Gastrocnemius medialis (tissue), 4 donors: ENCODE data around the gene PIAS4. TPM values are rescaled to one million over a fixed set of nuclear protein-coding genes. Genes with fewer than 3 reads are reported as not detected.

Source experiments
- ATAC-seq, 2 donors: fragments of 150-250 bp; one replicate each; pipeline ENCODE4 v1.9.1; 2016
- DNase-seq, 2 donors: peaks; one replicate each; pipeline ENCODE4 v3.0.0-alpha.2; 2019
- H3K27ac ChIP-seq, 4 donors: fragments of 200-600 bp; sonication (generic); 1 replicate in 1 of 4; 2 replicates in 3 of 4; pipeline ENCODE4 v1.5.1; 2016 to 2018; ENCODE audit warnings: mild to moderate bottlenecking in 2 of 4, moderate library complexity in 1 of 4
- H3K27me3 ChIP-seq, 3 donors: fragments of 200-600 bp; sonication (generic) in 2 of 3; 1 replicate in 1 of 3; 2 replicates in 2 of 3; pipeline versions ENCODE4 v1.5.1 to v1.6.0; 2016 to 2019; ENCODE audit warnings: mild to moderate bottlenecking in 1 of 3, moderate library complexity in 1 of 3
- H3K36me3 ChIP-seq, 2 donors: fragments of 200-600 bp; sonication (generic) in 1 of 2; one replicate each; pipeline ENCODE4 v1.5.1; 2017 to 2018
- H3K4me1 ChIP-seq, 2 donors: fragments of 200-600 bp; sonication (generic) in 1 of 2; one replicate each; pipeline ENCODE4 v1.5.1; 2016 to 2017; ENCODE audit warnings: mild to moderate bottlenecking in 2 of 2
- H3K4me3 ChIP-seq, 4 donors: fragments of 200-600 bp; sonication (generic) in 3 of 4; 1 replicate in 1 of 4; 2 replicates in 3 of 4; pipeline ENCODE4 v1.5.1; 2016 to 2019; ENCODE audit warnings: mild to moderate bottlenecking in 2 of 4
- H3K9me3 ChIP-seq, 3 donors: fragments of 200-600 bp; sonication (generic) in 2 of 3; 1 replicate in 1 of 3; 2 replicates in 2 of 3; pipeline ENCODE4 v1.5.1; 2016 to 2019
- CTCF ChIP-seq, 5 experiments: fragments of 450-650 bp in 3 of 5; fragments of 200-600 bp in 2 of 5; sonication (generic) in 2 of 5; IDR thresholded peaks in 4 of 5; conservative IDR thresholded peaks in 1 of 5; 1 replicate in 4 of 5; 2 replicates in 1 of 5; pipeline ENCODE4 v1.5.1; 2016 to 2019; ENCODE audit warnings: antibody characterized with exemption in 5 of 5, mild to moderate bottlenecking in 3 of 5, moderate library complexity in 3 of 5
- POLR2A ChIP-seq, 2 donors: fragments of 450-650 bp; IDR thresholded peaks; one replicate each; pipeline ENCODE4 v1.6.1; 2017; ENCODE audit warnings: antibody characterized with exemption in 2 of 2, mild to moderate bottlenecking in 2 of 2, moderate library complexity in 2 of 2
- in situ Hi-C, 4 donors: fragments of 200-750 bp; cut with MboI; loops; one replicate each; pipeline versions ENCODE4 v1.15.0 to v1.8.0; 2017; ENCODE audit warnings: low sequenced_read_pairs in 4 of 4
- intact Hi-C: fragments of 100-400 bp; cut with DNase I; formaldehyde crosslinking; loops from one replicate; pipeline ENCODE4 v1.15.1; 2023; ENCODE audit warnings: low total_unique reads
- microRNA counts, 2 donors: library from miRNA; unstranded; fragments of <30 nt; microRNA quantifications; one replicate each; lab custom pipeline; 2016
- microRNA-seq, 2 donors: library from miRNA; unstranded; fragments of <30 nt; microRNA quantifications; one replicate each; pipeline ENCODE4, GENCODE V29; 2016; ENCODE audit warnings: borderline replicate concordance in 2 of 2
- total RNA-seq, 4 donors: library from RNA; depleted of rRNA; stranded (reverse); fragments of >200 nt; gene quantifications; one replicate each; pipeline versions ENCODE4 v1.1.0 to v1.2.3, GENCODE V29; 2016

PIAS4 gene
- total RNA-seq, 4 donors from 2014 or later, result 15.5 to 20.0 (median 17.5) TPM

- in situ Hi-C loops, result no loop called here
- Histone ChIP-seq H3K36me3 (peaks cover 0 to 32% of the 10 kb centered on the region in 2 donors), H3K4me1 (peaks cover 0 to 2% of the 10 kb centered on the region in 2 donors), H3K9me3 (no peaks in the 10 kb centered on the region), H3K27ac (no peak overlapping the region), H3K4me3 (no peak overlapping the region), H3K27me3 (no peaks in the 10 kb centered on the region)
- ATAC-seq (no peak), DNase-seq (no peak)
- no peak for TF ChIP-seq CTCF (IDR thresholded peaks at IDR 0.05 in 4 of 5, conservative IDR thresholded peaks at IDR 0.05 in 1 of 5)
- no peak for TF ChIP-seq POLR2A (IDR thresholded peaks at IDR 0.05)
- intact Hi-C loops, result no loop called here
Observed at GRCh38 chr19:4088975-4089374, 81.4 kb downstream of the PIAS4 start.

MicroRNAs encoded within 50 kb of the gene (microRNA counts, 767-probe panel; counts per million panel counts)
- 356 to 448 counts per million in 2 donors for microRNA hsa-miR-637 (lab: Ali Mortazavi, UCI)

Small RNA genes within 50 kb of the gene (microRNA-seq; reads per million reads assigned to microRNA genes)
- 0 reads per million in 2 donors for gene MIR637

Other genes starting within 250 kb of the PIAS4 start
- gene APBA3, start 246.0 kb upstream of the PIAS4 start, total RNA-seq, result 10 to 100 TPM; 14.0 to 29.6 (median 27.4) TPM
- gene MRPL54, start 245.1 kb upstream of the PIAS4 start, total RNA-seq, result 10 to 100 TPM; 23.3 to 86.3 (median 63.3) TPM
- gene RAX2, start 235.5 kb upstream of the PIAS4 start, total RNA-seq, result not detected
- gene MATK, start 221.4 kb upstream of the PIAS4 start, total RNA-seq, result 1 to 10 TPM in 1 of 4 donors, not detected in 3; 1.7 TPM
- gene ZFR2, start 138.7 kb upstream of the PIAS4 start, total RNA-seq, result not detected
- gene ATCAY, start 127.1 kb upstream of the PIAS4 start, total RNA-seq, result not detected
- gene NMRK2, start 74.7 kb upstream of the PIAS4 start, total RNA-seq, result 100 to 1,000 TPM in 2 of 4 donors, 10 to 100 TPM in 2; 46.3 to 168 (median 106) TPM
- 100 to 1,000 TPM in 3 of 4 donors, 10 to 100 TPM in 1; 61.3 to 135 (median 115) TPM for gene DAPK3, start 36.6 kb upstream of the PIAS4 start, total RNA-seq
- gene EEF2, start 22.3 kb upstream of the PIAS4 start, total RNA-seq, result 1,000 to 10,000 TPM; 1,701 to 2,714 (median 2,440) TPM
- 100 to 1,000 TPM in 2 of 4 donors, 10 to 100 TPM in 2; 50.0 to 104 (median 91.9) TPM for gene ZBTB7A, start 59.2 kb downstream of the PIAS4 start, total RNA-seq
- 100 to 1,000 TPM; 101 to 207 (median 138) TPM for gene MAP2K2, start 116.4 kb downstream of the PIAS4 start, total RNA-seq
- gene CREB3L3, start 145.9 kb downstream of the PIAS4 start, total RNA-seq, result 1 to 10 TPM in 1 of 4 donors, under 1 TPM in 1, not detected in 2; 0.10 to 1.0 TPM
- gene SIRT6, start 174.8 kb downstream of the PIAS4 start, total RNA-seq, result 10 to 100 TPM; 11.7 to 25.7 (median 13.7) TPM
- gene ANKRD24, start 175.0 kb downstream of the PIAS4 start, total RNA-seq, result 1 to 10 TPM in 1 of 4 donors, under 1 TPM in 3; 0.13 to 3.0 (median 0.45) TPM
- gene EBI3, start 221.8 kb downstream of the PIAS4 start, total RNA-seq, result 1 to 10 TPM in 1 of 4 donors, under 1 TPM in 2, not detected in 1; 0.38 to 1.7 (median 0.85) TPM
- 10 to 100 TPM; 13.5 to 37.8 (median 19.9) TPM for gene YJU2, start 239.3 kb downstream of the PIAS4 start, total RNA-seq